PFSK-1 (cell line): ENCODE results near the gene PANX2.

Source experiments
- FOXP2 ChIP-seq: optimal IDR thresholded peaks from 2 replicates; pipeline ENCODE3; 2011; ENCODE audit warnings: borderline replicate concordance, control low read depth, inconsistent platforms; ENCODE audit not compliant: insufficient read depth; ENCODE audit errors: extremely low read length, extremely low read depth
- POLR2AphosphoS5 ChIP-seq: IDR thresholded peaks from 2 replicates; pipeline ENCODE4 v1.6.1; 2012; ENCODE audit warnings: low read depth, mild to moderate bottlenecking, control low read depth, low read length, moderate library complexity
- SIN3A ChIP-seq: IDR thresholded peaks from 2 replicates; pipeline ENCODE4 v1.6.1; 2012; ENCODE audit warnings: mild to moderate bottlenecking, low read length, moderate library complexity, borderline replicate concordance; ENCODE audit not compliant: insufficient read depth
- TAF1 ChIP-seq: IDR thresholded peaks from 2 replicates; pipeline ENCODE4 v1.6.1; 2012; ENCODE audit warnings: low read length, control low read depth, borderline replicate concordance; ENCODE audit not compliant: insufficient read depth
- TF ChIP-seq, protein P1 (sequence below), 2 experiments: IDR thresholded peaks; 2 replicates each; pipeline versions ENCODE4 v1.6.1 to v1.8.0; 2011 to 2012; ENCODE audit warnings: low read depth in 2 of 2, low read length in 2 of 2, control low read depth in 1 of 2, inconsistent platforms in 1 of 2, mild to moderate bottlenecking in 1 of 2, moderate library complexity in 1 of 2; ENCODE audit not compliant: insufficient read depth in 1 of 2

The PANX2 gene

DNA sequence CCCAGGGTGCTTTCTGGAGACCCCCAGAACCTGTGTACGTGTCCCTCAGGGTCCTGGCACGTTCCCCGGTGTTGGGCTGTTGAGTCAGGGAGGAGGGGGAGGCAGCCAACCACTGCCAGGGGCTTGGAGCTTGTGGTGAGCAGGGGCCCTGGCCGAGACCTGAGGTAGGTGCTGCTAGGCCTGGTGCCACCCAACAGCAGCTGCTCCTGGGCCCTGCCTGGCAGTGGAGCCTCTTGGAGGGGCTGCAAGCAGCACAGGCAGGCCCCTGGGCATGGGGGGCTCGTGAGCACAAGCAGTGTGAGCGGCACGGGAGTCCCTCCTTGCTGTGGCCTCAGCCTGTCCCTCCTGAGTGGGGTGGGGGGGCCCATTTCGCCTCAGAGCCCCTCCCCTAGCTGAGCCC, 23.1 kb downstream of the PANX2 start:
- no peak for TF ChIP-seq POLR2AphosphoS5
- TF ChIP-seq FOXP2: no peak
- no peak for TF ChIP-seq TAF1
- TF ChIP-seq SIN3A: no peak
- TF ChIP-seq, protein P1, sequence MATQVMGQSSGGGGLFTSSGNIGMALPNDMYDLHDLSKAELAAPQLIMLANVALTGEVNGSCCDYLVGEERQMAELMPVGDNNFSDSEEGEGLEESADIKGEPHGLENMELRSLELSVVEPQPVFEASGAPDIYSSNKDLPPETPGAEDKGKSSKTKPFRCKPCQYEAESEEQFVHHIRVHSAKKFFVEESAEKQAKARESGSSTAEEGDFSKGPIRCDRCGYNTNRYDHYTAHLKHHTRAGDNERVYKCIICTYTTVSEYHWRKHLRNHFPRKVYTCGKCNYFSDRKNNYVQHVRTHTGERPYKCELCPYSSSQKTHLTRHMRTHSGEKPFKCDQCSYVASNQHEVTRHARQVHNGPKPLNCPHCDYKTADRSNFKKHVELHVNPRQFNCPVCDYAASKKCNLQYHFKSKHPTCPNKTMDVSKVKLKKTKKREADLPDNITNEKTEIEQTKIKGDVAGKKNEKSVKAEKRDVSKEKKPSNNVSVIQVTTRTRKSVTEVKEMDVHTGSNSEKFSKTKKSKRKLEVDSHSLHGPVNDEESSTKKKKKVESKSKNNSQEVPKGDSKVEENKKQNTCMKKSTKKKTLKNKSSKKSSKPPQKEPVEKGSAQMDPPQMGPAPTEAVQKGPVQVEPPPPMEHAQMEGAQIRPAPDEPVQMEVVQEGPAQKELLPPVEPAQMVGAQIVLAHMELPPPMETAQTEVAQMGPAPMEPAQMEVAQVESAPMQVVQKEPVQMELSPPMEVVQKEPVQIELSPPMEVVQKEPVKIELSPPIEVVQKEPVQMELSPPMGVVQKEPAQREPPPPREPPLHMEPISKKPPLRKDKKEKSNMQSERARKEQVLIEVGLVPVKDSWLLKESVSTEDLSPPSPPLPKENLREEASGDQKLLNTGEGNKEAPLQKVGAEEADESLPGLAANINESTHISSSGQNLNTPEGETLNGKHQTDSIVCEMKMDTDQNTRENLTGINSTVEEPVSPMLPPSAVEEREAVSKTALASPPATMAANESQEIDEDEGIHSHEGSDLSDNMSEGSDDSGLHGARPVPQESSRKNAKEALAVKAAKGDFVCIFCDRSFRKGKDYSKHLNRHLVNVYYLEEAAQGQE (IDR thresholded peaks at IDR 0.05; ENCODE audit: insufficient read depth in 1 of 2, low read depth in 2 of 2, low read length in 2 of 2): no peak

DNA sequence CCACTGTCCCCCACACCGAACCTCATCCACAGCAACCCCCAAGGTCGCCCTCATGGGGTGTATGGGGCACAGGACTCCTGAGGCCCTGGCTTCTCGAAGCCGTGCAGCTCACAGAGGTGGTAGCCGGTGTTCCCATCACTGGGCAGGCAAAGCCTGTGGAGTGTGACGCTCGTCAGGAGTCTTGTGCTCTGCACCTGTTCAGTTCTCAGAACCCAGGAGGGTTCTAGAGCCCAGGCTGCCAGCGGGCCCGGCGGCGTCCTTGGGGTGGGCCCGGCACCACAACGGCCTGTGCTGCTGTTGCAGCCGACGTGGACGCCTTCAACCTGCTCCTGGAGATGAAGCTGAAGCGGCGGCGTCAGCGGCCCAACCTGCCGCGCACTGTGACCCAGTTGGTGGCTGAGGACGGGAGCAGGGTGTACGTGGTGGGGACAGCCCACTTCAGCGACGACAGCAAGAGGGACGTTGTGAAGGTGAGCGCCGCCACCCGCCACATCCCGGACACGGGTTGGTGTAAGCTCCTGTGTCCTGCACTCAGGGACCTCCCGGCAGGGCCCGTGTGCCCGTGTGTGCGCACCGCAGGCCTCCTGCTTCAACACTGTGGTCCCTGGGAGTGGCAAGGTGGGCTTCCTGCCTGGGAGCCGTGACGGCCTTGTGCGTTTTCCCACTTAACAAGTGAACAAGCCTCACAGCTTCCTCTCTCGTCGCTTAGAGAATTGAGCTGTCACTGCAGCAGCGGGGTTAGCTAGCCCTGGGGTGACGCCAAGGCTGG, 23.7 kb downstream of the PANX2 start:
- TF ChIP-seq, protein P1 (IDR thresholded peaks at IDR 0.05; ENCODE audit: insufficient read depth in 1 of 2, low read depth in 2 of 2, low read length in 2 of 2): no peak
- no peak for TF ChIP-seq POLR2AphosphoS5
- TF ChIP-seq FOXP2: no peak
- TF ChIP-seq SIN3A: no peak

DNA sequence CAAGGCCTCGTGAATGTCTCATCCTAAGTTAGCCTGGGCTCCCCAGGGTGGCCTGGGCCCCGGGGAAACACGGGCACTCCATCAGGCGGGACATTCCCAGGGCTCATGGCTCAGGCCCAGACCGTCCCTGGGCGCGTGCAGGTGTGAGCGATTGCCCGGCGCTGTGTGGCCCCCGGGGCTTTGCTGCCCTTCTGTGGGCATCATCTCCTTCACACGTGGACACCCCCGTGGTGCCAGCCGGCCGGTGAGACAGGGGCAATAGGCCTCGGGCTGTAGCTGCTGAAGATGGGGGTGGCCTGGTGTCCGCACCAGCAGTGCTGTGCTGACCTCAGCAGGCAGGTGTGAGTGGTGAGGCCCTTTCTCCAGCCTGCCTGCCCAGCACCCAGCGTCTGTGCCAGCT, 25.7 kb downstream of the PANX2 start:
- TF ChIP-seq, protein P1 (IDR thresholded peaks at IDR 0.05; ENCODE audit: insufficient read depth in 1 of 2, low read depth in 2 of 2, low read length in 2 of 2): no peak
- TF ChIP-seq POLR2AphosphoS5 (no peak), SIN3A (no peak), TAF1 (no peak), FOXP2 (no peak)

DNA sequence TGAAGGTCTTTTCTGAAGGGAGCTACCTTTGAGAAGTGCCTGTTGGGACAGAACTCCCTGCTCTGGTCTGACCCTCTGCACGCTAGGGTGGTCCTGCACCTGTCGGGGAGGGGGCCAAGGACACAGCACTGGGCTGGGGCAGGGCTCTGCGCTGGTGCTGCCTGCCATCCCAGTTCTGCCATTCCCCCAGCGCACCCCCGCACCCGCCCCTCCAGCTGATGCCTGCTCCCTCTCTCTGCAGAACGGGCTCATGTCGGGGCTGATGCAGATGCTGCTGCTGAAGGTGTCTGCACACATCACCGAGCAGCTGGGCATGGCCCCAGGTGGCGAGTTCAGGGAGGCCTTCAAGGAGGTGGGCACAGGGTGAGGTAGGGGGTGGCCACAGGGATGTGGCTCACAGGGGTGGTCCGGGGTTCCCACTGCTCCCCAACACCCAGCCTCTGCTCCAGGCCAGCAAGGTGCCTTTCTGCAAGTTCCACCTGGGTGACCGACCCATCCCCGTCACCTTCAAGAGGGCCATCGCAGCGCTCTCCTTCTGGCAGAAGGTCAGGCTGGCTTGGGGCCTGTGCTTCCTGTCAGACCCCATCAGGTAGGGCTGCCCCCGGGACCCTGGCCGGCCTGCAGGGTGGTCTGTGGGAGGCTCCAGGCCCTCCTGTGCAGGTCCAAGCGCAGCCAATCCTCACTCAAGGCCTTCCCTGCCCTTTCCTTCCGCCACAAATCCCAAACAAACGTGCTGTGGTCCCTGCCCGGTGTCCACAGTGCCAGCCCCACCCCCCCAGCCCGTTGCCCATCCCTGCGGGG, 26.7 kb downstream of the PANX2 start:
- TF ChIP-seq TAF1 (no peak), SIN3A (no peak), POLR2AphosphoS5 (no peak; the same call in 1 of the 2 replicates), FOXP2 (no peak)
- TF ChIP-seq, protein P1 (IDR thresholded peaks at IDR 0.05; ENCODE audit: insufficient read depth in 1 of 2, low read depth in 2 of 2, low read length in 2 of 2): no peak
